ENCODE results near the gene MADD. TPM values are rescaled to one million over a fixed set of nuclear protein-coding genes. Genes with fewer than 3 reads are reported as not detected.
A peak's percentile ranks its signal among the peaks of the same experiment; 100 is the strongest.

MADD gene
- total RNA-seq, 2 experiments from 2014 or later: 161 to 178 TPM

DNA sequence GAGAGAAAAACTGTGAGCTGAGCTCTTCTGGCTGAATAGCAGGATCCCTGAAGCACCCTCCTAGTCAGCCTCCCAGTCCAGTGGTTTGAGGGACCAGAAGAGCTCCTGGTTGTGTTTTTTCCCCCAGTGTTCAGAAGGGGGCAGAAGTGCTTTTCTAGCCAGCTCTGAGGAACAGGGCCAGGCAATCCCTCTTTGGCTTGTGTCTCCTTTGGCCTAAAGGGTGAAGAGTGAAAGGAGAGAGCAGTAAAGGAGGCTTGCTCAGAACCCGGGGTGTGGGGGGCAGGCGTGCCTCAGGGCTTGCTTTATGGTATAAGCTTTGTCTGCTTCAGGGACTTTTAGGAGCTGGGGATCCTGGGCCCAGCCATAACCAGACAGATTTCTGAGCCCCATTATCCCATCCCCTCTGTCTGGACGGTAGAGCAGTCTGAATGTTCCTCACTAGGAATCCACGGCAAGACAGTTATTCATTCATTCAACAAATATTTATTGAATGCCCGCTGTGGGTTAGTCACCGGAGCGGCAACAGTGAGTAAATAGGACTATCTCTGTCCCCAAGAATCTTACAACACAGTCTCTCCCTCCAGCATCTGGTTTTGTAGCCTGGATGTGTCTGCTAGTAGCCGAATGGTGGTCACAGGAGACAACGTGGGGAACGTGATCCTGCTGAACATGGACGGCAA lies 35.8 kb upstream of the MADD start:
- peaks cover 46% of the 10 kb centered on the region for H3K36me3 Mint-ChIP-seq (ENCODE audit: low read depth)
- H3K36me3 ChIP-seq (ENCODE audit: insufficient read depth, low read length): peaks cover 25% of the 10 kb centered on the region

DNA sequence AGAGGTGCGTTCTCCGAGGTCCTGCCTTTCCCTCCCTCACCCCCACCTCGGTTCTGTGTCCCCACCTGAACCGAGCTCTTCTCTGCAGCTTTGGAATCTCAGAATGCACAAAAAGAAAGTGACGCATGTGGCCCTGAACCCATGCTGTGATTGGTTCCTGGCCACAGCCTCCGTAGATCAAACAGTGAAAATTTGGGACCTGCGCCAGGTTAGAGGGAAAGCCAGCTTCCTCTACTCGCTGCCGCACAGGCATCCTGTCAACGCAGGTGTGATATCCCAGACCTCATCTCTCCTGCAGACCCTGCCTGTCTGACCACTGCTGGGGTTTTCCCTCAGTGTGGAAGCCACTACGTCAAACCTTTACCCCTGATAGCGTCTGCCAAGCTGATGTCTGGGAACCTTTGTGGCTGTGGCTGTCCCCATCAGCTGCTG lies 35.2 kb upstream of the MADD start:
- DNase-seq (peak; percentile 25 to 95 (median 64)), ATAC-seq (ENCODE audit: poor library complexity) (peak; percentile 91)
- H3K27me3 Mint-ChIP-seq: no peaks in the 10 kb centered on the region
- Histone ChIP-seq H3K4me1 (ENCODE audit: insufficient read depth, low read length) (peaks cover 24% of the 10 kb centered on the region), H3K36me3 (ENCODE audit: insufficient read depth, low read length) (peaks cover 31% of the 10 kb centered on the region), H3K27me3 (ENCODE audit: control insufficient read depth in 1 of 2, insufficient read depth in 2 of 2, low read length in 2 of 2) (no peaks in the 10 kb centered on the region), H3K27ac (ENCODE audit: low read depth in 1 of 2, low read length in 2 of 2) (peak overlapping the region; percentile 65 to 74), H3K4me3 (ENCODE audit: low read length) (peak overlapping the region; percentile 10), H3K9me3 (ENCODE audit: control insufficient read depth in 1 of 2, insufficient read depth in 1 of 2, low read length in 2 of 2) (no peaks in the 10 kb centered on the region)
- peak overlapping the region; percentile 94 for H3K27ac Mint-ChIP-seq
- TF ChIP-seq CTCF (IDR thresholded peaks at IDR 0.05): no peak
- H3K9me3 Mint-ChIP-seq: no peaks in the 10 kb centered on the region
- peak overlapping the region; percentile 80 for H3K4me3 Mint-ChIP-seq
- peaks cover 46% of the 10 kb centered on the region for H3K36me3 Mint-ChIP-seq (ENCODE audit: low read depth)
- H3K4me1 Mint-ChIP-seq (ENCODE audit: low read depth): peaks cover 29% of the 10 kb centered on the region
- CTCF ChIA-PET: interaction anchor here (0.6 to 2.9 kb wide), 7 partner anchors 14 to 62 kb away, joined by 3 to 14 read pairs (median 7); partner anchors contain the start of genes ACP2, ARFGAP2, DDB2 and MADD
- POLR2A ChIA-PET: interaction anchor here (0.5 to 6.0 kb wide), 9 partner anchors 14 to 273 kb away, joined by 3 to 51 read pairs (median 4); partner anchors contain the start of genes ACP2, ARFGAP2, DDB2 and MADD
- intact Hi-C loops (cut with DNase I, micrococcal nuclease): loop anchor here (1.0 to 5.0 kb wide), 4 partner anchors 18 to 38 kb away; partner anchors contain the start of gene MADD (in 1 of the 2)

More for the DNA sequence above, 35.8 kb upstream of the MADD start:
- no peak for ATAC-seq (ENCODE audit: poor library complexity)
- peak; percentile 11 for TF ChIP-seq CTCF (IDR thresholded peaks at IDR 0.05)
- DNase-seq: peak in 8 of 14 experiments; percentile 9 to 69 (median 22)
- H3K9me3 ChIP-seq (ENCODE audit: control insufficient read depth in 1 of 2, insufficient read depth in 1 of 2, low read length in 2 of 2): no peaks in the 10 kb centered on the region
- H3K9me3 Mint-ChIP-seq: no peaks in the 10 kb centered on the region
- peak overlapping the region; percentile 94 for H3K27ac Mint-ChIP-seq
- H3K27ac ChIP-seq (ENCODE audit: low read depth in 1 of 2, low read length in 2 of 2): peak overlapping the region; percentile 65 to 72
- intact Hi-C loops (cut with DNase I, micrococcal nuclease): loop anchor here (1.0 to 5.0 kb wide), 4 partner anchors 17 to 38 kb away; partner anchors contain the start of gene MADD (in 1 of the 2)
- ChIA-PET POLR2A (interaction anchor here (0.8 to 6.0 kb wide), 7 partner anchors 14 to 178 kb away, joined by 3 to 51 read pairs (median 7); partner anchors contain the start of genes ACP2, ARFGAP2, DDB2 and MADD), CTCF (interaction anchor here (0.6 to 2.9 kb wide), 8 partner anchors 14 to 61 kb away, joined by 3 to 14 read pairs (median 6); partner anchors contain the start of genes ACP2, ARFGAP2, DDB2 and MADD)
- peak overlapping the region; percentile 80 for H3K4me3 Mint-ChIP-seq
- no peaks in the 10 kb centered on the region for H3K27me3 ChIP-seq (ENCODE audit: control insufficient read depth in 1 of 2, insufficient read depth in 2 of 2, low read length in 2 of 2)
- H3K4me3 ChIP-seq (ENCODE audit: low read length): peak overlapping the region; percentile 10
- H3K4me1 ChIP-seq (ENCODE audit: insufficient read depth, low read length): peaks cover 24% of the 10 kb centered on the region
- H3K27me3 Mint-ChIP-seq: no peaks in the 10 kb centered on the region
- peaks cover 29% of the 10 kb centered on the region for H3K4me1 Mint-ChIP-seq (ENCODE audit: low read depth)

GRCh38 chr11:47235163-47235562 lies 34.8 kb upstream of the MADD start:
- Mint-ChIP-seq H3K4me1 (ENCODE audit: low read depth) (peaks cover 29% of the 10 kb centered on the region), H3K27me3 (no peaks in the 10 kb centered on the region), H3K4me3 (peak overlapping the region; percentile 80), H3K36me3 (ENCODE audit: low read depth) (peaks cover 51% of the 10 kb centered on the region), H3K9me3 (no peaks in the 10 kb centered on the region), H3K27ac (peak overlapping the region; percentile 94)
- POLR2A ChIA-PET: interaction anchor here (0.5 to 6.0 kb wide), 6 partner anchors 13 to 272 kb away, joined by 3 to 51 read pairs (median 13); partner anchors contain the start of genes ACP2, DDB2 and MADD
- Histone ChIP-seq H3K9me3 (ENCODE audit: control insufficient read depth in 1 of 2, insufficient read depth in 1 of 2, low read length in 2 of 2) (no peaks in the 10 kb centered on the region), H3K27ac (ENCODE audit: low read depth in 1 of 2, low read length in 2 of 2) (peak overlapping the region; percentile 65 to 74), H3K4me3 (ENCODE audit: low read length) (peak overlapping the region; percentile 10), H3K36me3 (ENCODE audit: insufficient read depth, low read length) (peaks cover 31% of the 10 kb centered on the region), H3K27me3 (ENCODE audit: control insufficient read depth in 1 of 2, insufficient read depth in 2 of 2, low read length in 2 of 2) (no peaks in the 10 kb centered on the region), H3K4me1 (ENCODE audit: insufficient read depth, low read length) (peaks cover 24% of the 10 kb centered on the region)
- no peak for DNase-seq
- no peak for ATAC-seq (ENCODE audit: poor library complexity)
- intact Hi-C loops (cut with DNase I, micrococcal nuclease): loop anchor here in 1 of 2 experiments (2.0 kb wide), 1 partner anchor 18 kb away; no protein-coding TSS in a partner anchor
- TF ChIP-seq CTCF (IDR thresholded peaks at IDR 0.05): no peak
- CTCF ChIA-PET: interaction anchor here (0.6 to 2.9 kb wide), 5 partner anchors 13 to 57 kb away, joined by 4 to 14 read pairs (median 8); partner anchors contain the start of genes ACP2, ARFGAP2 and DDB2
